Loucy (cell line): ENCODE results near the gene RAB15.

Experiments
- CTCF ChIP-seq: fragments of 200-600 bp; sonication (generic); conservative IDR thresholded peaks from 2 replicates; pipeline ENCODE4 v1.5.1; 2014; ENCODE audit warnings: mild to moderate bottlenecking, antibody characterized with exemption, low read length
- EZH2phosphoT487 ChIP-seq: fragments of 200-600 bp; IDR thresholded peaks from 2 replicates; pipeline ENCODE4 v1.6.1; 2018; ENCODE audit warnings: antibody characterized with exemption, mild to moderate bottlenecking, moderate library complexity, borderline replicate concordance

DNA sequence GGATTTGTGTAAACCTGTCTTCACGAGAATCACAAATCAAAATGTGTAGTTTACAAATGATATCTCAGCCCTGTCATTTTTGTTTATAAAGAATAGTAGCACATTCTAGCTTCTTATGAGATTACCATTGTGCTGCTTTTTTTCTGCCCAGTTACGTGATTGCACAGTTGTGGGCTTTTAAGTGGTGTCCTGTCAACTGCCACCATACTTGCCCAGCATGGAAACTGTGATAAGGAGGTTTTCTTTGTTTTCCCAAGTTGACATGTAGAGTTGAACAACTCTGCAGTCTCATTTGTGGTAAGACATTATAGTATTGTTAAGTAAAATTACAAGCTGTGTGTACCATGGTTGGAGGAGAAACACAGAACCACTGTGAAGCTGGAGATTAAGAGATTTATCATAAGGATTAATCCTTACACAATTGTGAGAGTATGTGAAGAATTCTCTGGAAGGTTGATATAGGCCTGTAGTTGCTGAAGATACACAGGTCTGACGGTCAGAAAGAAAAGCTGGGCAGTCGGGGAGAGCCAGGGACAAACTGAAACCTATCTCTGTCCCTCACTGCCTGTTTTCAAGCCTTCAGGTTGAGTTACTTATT, 45.6 kb downstream of the RAB15 start:
- TF ChIP-seq CTCF (no peak), EZH2phosphoT487 (no peak)
